Measurements from ENCODE around the gene ZNF692. TPM values are rescaled to one million over a fixed set of nuclear protein-coding genes. Genes with fewer than 3 reads are reported as not detected.

Gene ZNF692
- total and polyA plus RNA-seq, 4 donors, result 7.8 to 16.3 (median 10.4) TPM

DNA sequence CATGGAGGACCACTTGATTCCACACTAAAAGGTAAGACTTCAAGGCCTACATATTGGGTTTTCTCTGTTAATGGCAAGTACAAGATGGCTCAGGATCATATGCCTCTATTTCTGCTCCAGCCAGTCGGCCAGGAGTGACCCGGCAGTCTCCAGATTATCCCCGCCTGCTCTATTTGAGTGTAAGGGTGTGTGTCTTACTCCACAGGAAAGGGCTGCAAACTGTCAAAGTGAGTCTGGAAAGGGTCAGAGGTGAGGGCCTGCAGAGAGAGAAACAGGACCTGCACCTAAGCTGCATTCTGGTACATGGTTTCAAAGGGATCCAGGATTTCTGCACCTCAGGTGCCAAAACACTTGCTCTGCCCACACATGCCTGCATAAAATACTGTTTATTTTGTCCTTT, 9.2 kb downstream of the ZNF692 start (continued):
- TF ChIP-seq CTCF (IDR thresholded peaks at IDR 0.05; ENCODE audit: low read depth, low read length, missing input control), result no peak
- TF ChIP-seq TAF1 (conservative IDR thresholded peaks at IDR 0.05), result no peak
- no peak for TF ChIP-seq NR2F2 (IDR thresholded peaks at IDR 0.05)
- TF ChIP-seq YY1 (IDR thresholded peaks at IDR 0.05), result no peak
- no peak for TF ChIP-seq GABPA (IDR thresholded peaks at IDR 0.05 in 1 of 2, conservative IDR thresholded peaks at IDR 0.05 in 1 of 2)
- TF ChIP-seq, protein P1, sequence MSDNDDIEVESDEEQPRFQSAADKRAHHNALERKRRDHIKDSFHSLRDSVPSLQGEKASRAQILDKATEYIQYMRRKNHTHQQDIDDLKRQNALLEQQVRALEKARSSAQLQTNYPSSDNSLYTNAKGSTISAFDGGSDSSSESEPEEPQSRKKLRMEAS (IDR thresholded peaks at IDR 0.05), result no peak
- TF ChIP-seq HNF4A (conservative IDR thresholded peaks at IDR 0.05), result no peak

DNA sequence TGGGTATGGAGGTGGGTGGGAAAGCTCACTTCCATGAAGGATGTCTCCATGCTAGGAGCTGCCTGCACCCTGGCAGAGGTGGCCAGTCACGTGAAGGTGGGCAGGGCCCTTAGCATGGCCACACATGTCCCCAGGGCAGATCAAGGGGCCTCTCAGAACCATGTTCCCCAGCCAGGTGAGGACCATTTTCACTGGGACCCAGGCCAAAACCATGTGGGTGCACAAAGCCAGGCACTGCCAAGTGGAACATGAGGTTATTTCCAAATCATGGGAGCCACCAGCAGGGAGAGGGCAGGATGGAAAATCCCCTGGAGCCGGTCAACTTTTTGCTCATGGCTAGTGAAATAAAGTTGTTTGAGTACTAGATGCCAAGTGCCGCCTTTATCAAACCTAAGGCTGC, 9.7 kb downstream of the ZNF692 start:
- no peak overlapping the region for H3K9ac ChIP-seq (ENCODE audit: low read depth in 1 of 2, low read length in 2 of 2)
- H3K36me3 ChIP-seq (ENCODE audit: control insufficient read depth in 4 of 4, insufficient read depth in 3 of 4, low read depth in 1 of 4, low read length in 3 of 4), result peaks cover 11 to 63% (median 40%) of the 10 kb centered on the region in 4 donors
- no peak for DNase-seq (ENCODE audit: low spot score)
- no peaks in the 10 kb centered on the region for H3K27me3 ChIP-seq (ENCODE audit: control insufficient read depth in 4 of 4, insufficient read depth in 4 of 4, low read length in 3 of 4)
- H3K9me3 ChIP-seq (ENCODE audit: control insufficient read depth in 4 of 4, low read length in 3 of 4), result no peaks in the 10 kb centered on the region
- H3K4me1 ChIP-seq (ENCODE audit: control insufficient read depth in 4 of 4, insufficient read depth in 4 of 4, low read length in 3 of 4), result no peaks in the 10 kb centered on the region
- WGBS, result 72% methylated on average over 3 of the region's 3 CpGs
- H3K27ac ChIP-seq (ENCODE audit: low read depth in 1 of 2, low read length in 2 of 2), result no peak overlapping the region
- no peak for TF ChIP-seq YY1 (IDR thresholded peaks at IDR 0.05)
- TF ChIP-seq, protein P2, sequence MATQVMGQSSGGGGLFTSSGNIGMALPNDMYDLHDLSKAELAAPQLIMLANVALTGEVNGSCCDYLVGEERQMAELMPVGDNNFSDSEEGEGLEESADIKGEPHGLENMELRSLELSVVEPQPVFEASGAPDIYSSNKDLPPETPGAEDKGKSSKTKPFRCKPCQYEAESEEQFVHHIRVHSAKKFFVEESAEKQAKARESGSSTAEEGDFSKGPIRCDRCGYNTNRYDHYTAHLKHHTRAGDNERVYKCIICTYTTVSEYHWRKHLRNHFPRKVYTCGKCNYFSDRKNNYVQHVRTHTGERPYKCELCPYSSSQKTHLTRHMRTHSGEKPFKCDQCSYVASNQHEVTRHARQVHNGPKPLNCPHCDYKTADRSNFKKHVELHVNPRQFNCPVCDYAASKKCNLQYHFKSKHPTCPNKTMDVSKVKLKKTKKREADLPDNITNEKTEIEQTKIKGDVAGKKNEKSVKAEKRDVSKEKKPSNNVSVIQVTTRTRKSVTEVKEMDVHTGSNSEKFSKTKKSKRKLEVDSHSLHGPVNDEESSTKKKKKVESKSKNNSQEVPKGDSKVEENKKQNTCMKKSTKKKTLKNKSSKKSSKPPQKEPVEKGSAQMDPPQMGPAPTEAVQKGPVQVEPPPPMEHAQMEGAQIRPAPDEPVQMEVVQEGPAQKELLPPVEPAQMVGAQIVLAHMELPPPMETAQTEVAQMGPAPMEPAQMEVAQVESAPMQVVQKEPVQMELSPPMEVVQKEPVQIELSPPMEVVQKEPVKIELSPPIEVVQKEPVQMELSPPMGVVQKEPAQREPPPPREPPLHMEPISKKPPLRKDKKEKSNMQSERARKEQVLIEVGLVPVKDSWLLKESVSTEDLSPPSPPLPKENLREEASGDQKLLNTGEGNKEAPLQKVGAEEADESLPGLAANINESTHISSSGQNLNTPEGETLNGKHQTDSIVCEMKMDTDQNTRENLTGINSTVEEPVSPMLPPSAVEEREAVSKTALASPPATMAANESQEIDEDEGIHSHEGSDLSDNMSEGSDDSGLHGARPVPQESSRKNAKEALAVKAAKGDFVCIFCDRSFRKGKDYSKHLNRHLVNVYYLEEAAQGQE (IDR thresholded peaks at IDR 0.05), result no peak
- no peak for TF ChIP-seq GABPA (IDR thresholded peaks at IDR 0.05 in 1 of 2, conservative IDR thresholded peaks at IDR 0.05 in 1 of 2)
- TF ChIP-seq HNF4A (conservative IDR thresholded peaks at IDR 0.05), result no peak
- no peak for TF ChIP-seq NR2F2 (IDR thresholded peaks at IDR 0.05)
- no peak for TF ChIP-seq ZBTB33 (IDR thresholded peaks at IDR 0.05)
- TF ChIP-seq RXRA (IDR thresholded peaks at IDR 0.05), result no peak
- no peak for TF ChIP-seq TAF1 (conservative IDR thresholded peaks at IDR 0.05)
- TF ChIP-seq CTCF (IDR thresholded peaks at IDR 0.05; ENCODE audit: low read depth, low read length, missing input control), result no peak
- TF ChIP-seq FOXA2 (IDR thresholded peaks at IDR 0.05), result no peak
- TF ChIP-seq HNF4G (IDR thresholded peaks at IDR 0.05), result no peak
- no peak for TF ChIP-seq JUND (IDR thresholded peaks at IDR 0.05)
- no peak for TF ChIP-seq SP1 (IDR thresholded peaks at IDR 0.05)
- no peak for TF ChIP-seq EGR1 (IDR thresholded peaks at IDR 0.05; ENCODE audit: low read depth in 2 of 2)
- TF ChIP-seq, protein P1 (IDR thresholded peaks at IDR 0.05), result no peak
- TF ChIP-seq FOXA1 (IDR thresholded peaks at IDR 0.05), result no peak
- no peak for TF ChIP-seq RAD21 (IDR thresholded peaks at IDR 0.05)
- TF ChIP-seq ATF3 (IDR thresholded peaks at IDR 0.05), result no peak
- H3K4me3 ChIP-seq (ENCODE audit: low read depth in 1 of 3, low read length in 3 of 3), result no peak overlapping the region
